Endothelial cell of umbilical vein (primary cell): Measurements from ENCODE around the gene LAMTOR5. TPM values are rescaled to one million over a fixed set of nuclear protein-coding genes. Genes with fewer than 3 reads are reported as not detected.

Experiments
- BruUV-seq: library from RNA; stranded (reverse); fragments of 400-500 nt; replicated peaks from 2 replicates; lab custom pipeline; 2021; lab: Mats Ljungman, UMichigan
- CTCF ChIA-PET: fragments of 300-600, 350-600 bp; sonication (Branson Sonifier 250); formaldehyde crosslinking; loops from one replicate; lab custom pipeline; 2021; ENCODE audit warnings: antibody characterized with exemption, inconsistent platforms; lab: Charles Lee
- POLR2A ChIA-PET: fragments of 300-600, 350-600 bp; sonication (Branson Sonifier 250); formaldehyde crosslinking; loops from one replicate; lab custom pipeline; 2021; ENCODE audit warnings: antibody characterized with exemption, inconsistent platforms; lab: Charles Lee
- DNase-seq: peaks from one replicate; pipeline ENCODE4 v3.0.0-alpha.2; 2011; ENCODE audit warnings: low read depth, low spot score
- FAIRE-seq: peaks from 2 replicates; lab custom pipeline; 2011; peaks lifted over from hg19 to GRCh38; lab: Jason Lieb, UNC
- H2AFZ ChIP-seq: 2 replicates; pipeline ENCODE4 v1.6.0; 2012; ENCODE audit warnings: low read depth, low read length, control low read depth, inconsistent platforms
- H3K27ac ChIP-seq: 2 replicates; pipeline ENCODE4 v1.5.1; 2011; ENCODE audit warnings: low read depth, mild to moderate bottlenecking, control low read depth, low read length, moderate library complexity; ENCODE audit not compliant: insufficient read depth
- H3K27me3 ChIP-seq, 2 experiments: 2 replicates each; pipeline versions ENCODE4 v1.6.0 to v1.6.1; 2011; ENCODE audit warnings: low read length in 2 of 2, mixed read lengths in 1 of 2; ENCODE audit not compliant: control insufficient read depth in 2 of 2, insufficient read depth in 2 of 2
- H3K36me3 ChIP-seq, 2 experiments: 2 replicates in 1 of 2; 3 replicates in 1 of 2; pipeline ENCODE4 v1.5.1; 2011; ENCODE audit warnings: low read length in 2 of 2, mild to moderate bottlenecking in 1 of 2, moderate library complexity in 1 of 2; ENCODE audit not compliant: control insufficient read depth in 2 of 2, insufficient read depth in 2 of 2; ENCODE audit errors: extremely low read depth in 1 of 2
- H3K4me1 ChIP-seq: 3 replicates; pipeline ENCODE4 v1.5.1; 2011; ENCODE audit warnings: mild to moderate bottlenecking, low read length; ENCODE audit not compliant: control insufficient read depth, insufficient read depth; ENCODE audit errors: extremely low read depth
- H3K4me2 ChIP-seq: 2 replicates; pipeline ENCODE4 v1.6.1; 2011; ENCODE audit warnings: low read length, control low read depth, mixed read lengths; ENCODE audit not compliant: insufficient read depth
- H3K4me3 ChIP-seq, 3 experiments: fragments of 200-600 bp in 1 of 3; sonication (generic), shearing (Covaris generic) in 1 of 3; replicated peaks in 1 of 3; 2 replicates each; pipeline ENCODE4 v1.5.1; 2011 to 2016; ENCODE audit warnings: control low read depth in 3 of 3, low read length in 3 of 3, mild to moderate bottlenecking in 2 of 3, inconsistent platforms in 1 of 3, low read depth in 1 of 3, moderate library complexity in 1 of 3; ENCODE audit not compliant: insufficient read depth in 1 of 3
- H3K79me2 ChIP-seq: 2 replicates; pipeline ENCODE4 v1.6.0; 2012; ENCODE audit warnings: low read length, inconsistent platforms; ENCODE audit not compliant: control insufficient read depth, insufficient read depth
- H3K9ac ChIP-seq: replicated peaks from 2 replicates; pipeline ENCODE3; 2011; ENCODE audit warnings: low read length, control low read depth; ENCODE audit not compliant: insufficient read depth; ENCODE audit errors: extremely low read depth
- H3K9me1 ChIP-seq: replicated peaks from 3 replicates; pipeline ENCODE4 v1.6.0; 2011; ENCODE audit warnings: mild to moderate bottlenecking, low read length; ENCODE audit not compliant: control insufficient read depth, insufficient read depth; ENCODE audit errors: extremely low read depth
- H3K9me3 ChIP-seq: replicated peaks from 2 replicates; pipeline ENCODE4 v1.5.1; 2012; ENCODE audit warnings: low read length, inconsistent platforms; ENCODE audit not compliant: control insufficient read depth, insufficient read depth
- H4K20me1 ChIP-seq: replicated peaks from 2 replicates; pipeline ENCODE3; 2011; ENCODE audit warnings: mild to moderate bottlenecking, low read length; ENCODE audit not compliant: control insufficient read depth, insufficient read depth; ENCODE audit errors: extremely low read depth
- EZH2 ChIP-seq: IDR thresholded peaks from 2 replicates; pipeline ENCODE4 v1.6.1; 2012; ENCODE audit warnings: borderline replicate concordance, low read depth, mild to moderate bottlenecking, moderate library complexity, low read length, inconsistent platforms; ENCODE audit not compliant: severe bottlenecking
- FOS ChIP-seq: IDR thresholded peaks from 2 replicates; pipeline ENCODE4 v1.6.1; 2011; ENCODE audit warnings: mild to moderate bottlenecking, low read length, moderate library complexity, borderline replicate concordance; ENCODE audit not compliant: insufficient read depth
- GATA2 ChIP-seq: IDR thresholded peaks from 2 replicates; pipeline ENCODE4 v1.7.0; 2011; ENCODE audit warnings: low read depth, mild to moderate bottlenecking, moderate library complexity, mixed read lengths, low read length; ENCODE audit not compliant: insufficient read length, insufficient read depth
- JUN ChIP-seq: IDR thresholded peaks from 2 replicates; pipeline ENCODE4 v1.6.1; 2011; ENCODE audit warnings: borderline replicate concordance, low read depth; ENCODE audit not compliant: insufficient read length, insufficient read depth
- MYC ChIP-seq: IDR thresholded peaks from one replicate; pipeline ENCODE4 v1.6.1; 2011; ENCODE audit warnings: mild to moderate bottlenecking, low read depth, low read length
- POLR2A ChIP-seq: IDR thresholded peaks from 2 replicates; pipeline ENCODE4 v1.6.1; 2012; ENCODE audit warnings: low read depth, mild to moderate bottlenecking, control low read depth, low read length
- POLR2AphosphoS5 ChIP-seq: IDR thresholded peaks from 2 replicates; pipeline ENCODE4 v1.6.1; 2012; ENCODE audit warnings: low read depth, mild to moderate bottlenecking, control low read depth, low read length, moderate library complexity; ENCODE audit not compliant: insufficient read depth
- dilution Hi-C: fragments of 300-500 bp; cut with MboI; formaldehyde crosslinking; loops from one replicate; pipeline ENCODE4 v1.15.0; 2019; ENCODE audit warnings: low sequenced_read_pairs; ENCODE audit not compliant: extremely low pct_ligation_motif_present
- intact Hi-C: fragments of 100-400 bp; cut with micrococcal nuclease; formaldehyde crosslinking; loops from one replicate; pipeline ENCODE4 v1.10.0; 2022
- polyA plus RNA-seq, 4 experiments: library from polyadenylated mRNA; depleted of rRNA in 3 of 4; stranded (reverse) in 3 of 4; unstranded in 1 of 4; fragments of >200 nt; gene quantifications; 2 replicates each; pipeline versions ENCODE4 v1.2.1 to v1.2.3, GENCODE V29; 2011 to 2012; ENCODE audit warnings: missing spikeins in 1 of 4
- total RNA-seq: library from RNA; stranded (reverse); gene quantifications from 2 replicates; pipeline ENCODE4 v1.2.3, GENCODE V29; 2021
- TF ChIP-seq, protein P1 (sequence below): IDR thresholded peaks from 2 replicates; pipeline ENCODE4 v1.6.1; 2011; ENCODE audit not compliant: insufficient read depth, insufficient read length
- TF ChIP-seq, protein P2 (sequence below), 2 donors: IDR thresholded peaks; 1 replicate in 1 of 2; 2 replicates in 1 of 2; pipeline ENCODE4 v1.5.1; 2011; ENCODE audit warnings: low read length in 2 of 2, mild to moderate bottlenecking in 2 of 2, moderate library complexity in 2 of 2, control low read depth in 1 of 2, inconsistent platforms in 1 of 2, low read depth in 1 of 2; ENCODE audit not compliant: insufficient read depth in 1 of 2; ENCODE audit errors: extremely low read depth in 1 of 2

Gene LAMTOR5
- total and polyA plus RNA-seq, 2 donors (not counting 3 experiments of a cell fraction or from before 2014, with no cell fraction given): 150 to 503 TPM

DNA sequence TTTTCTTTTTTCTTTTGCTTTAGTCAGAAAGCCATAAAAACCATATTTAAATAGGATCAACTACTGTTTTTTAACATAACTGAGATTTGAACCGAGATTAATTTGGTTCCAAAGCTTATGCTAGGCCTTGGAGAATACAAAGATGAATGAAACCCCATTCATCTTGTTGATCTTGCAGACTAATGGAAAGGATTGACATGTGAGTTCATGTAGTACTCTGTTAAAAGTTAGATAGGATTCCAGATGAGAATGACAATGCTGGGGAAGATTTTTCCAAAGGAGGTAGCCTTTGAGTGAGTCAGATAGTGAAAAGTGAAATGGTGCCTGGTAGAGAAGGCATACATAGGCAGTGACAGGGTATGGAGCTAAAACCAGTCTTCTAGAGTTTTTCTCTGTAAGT lies 45.6 kb downstream of the LAMTOR5 start:
- Histone ChIP-seq H3K9ac (no peak overlapping the region), H3K27me3 (no peaks in the 10 kb centered on the region), H3K4me1 (no peaks in the 10 kb centered on the region), H3K9me1 (no peaks in the 10 kb centered on the region), H2AFZ (no peak overlapping the region), H4K20me1 (no peaks in the 10 kb centered on the region), H3K4me2 (no peak overlapping the region), H3K27ac (no peak overlapping the region), H3K79me2 (peaks cover 32% of the 10 kb centered on the region), H3K36me3 (peaks cover 0 to 3% of the 10 kb centered on the region in 2 experiments), H3K9me3 (no peaks in the 10 kb centered on the region), H3K4me3 (no peak overlapping the region)
- ChIA-PET POLR2A (interaction anchor here (0.7 kb wide), 1 partner anchor 28 kb away, joined by 11 read pairs; no protein-coding TSS in a partner anchor), CTCF (interaction anchor here (1.5 to 1.9 kb wide), 2 partner anchors 21 to 154 kb away, joined by 4 to 5 read pairs; no protein-coding TSS in a partner anchor)
- BruUV-seq: no TSS peak
- no peak for FAIRE-seq
- intact Hi-C loops: no loop called here
- TF ChIP-seq, protein P1, sequence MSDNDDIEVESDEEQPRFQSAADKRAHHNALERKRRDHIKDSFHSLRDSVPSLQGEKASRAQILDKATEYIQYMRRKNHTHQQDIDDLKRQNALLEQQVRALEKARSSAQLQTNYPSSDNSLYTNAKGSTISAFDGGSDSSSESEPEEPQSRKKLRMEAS: no peak
- TF ChIP-seq POLR2AphosphoS5 (no peak), FOS (no peak), GATA2 (no peak), JUN (no peak), EZH2 (no peak), MYC (no peak), POLR2A (no peak)
- TF ChIP-seq, protein P2, sequence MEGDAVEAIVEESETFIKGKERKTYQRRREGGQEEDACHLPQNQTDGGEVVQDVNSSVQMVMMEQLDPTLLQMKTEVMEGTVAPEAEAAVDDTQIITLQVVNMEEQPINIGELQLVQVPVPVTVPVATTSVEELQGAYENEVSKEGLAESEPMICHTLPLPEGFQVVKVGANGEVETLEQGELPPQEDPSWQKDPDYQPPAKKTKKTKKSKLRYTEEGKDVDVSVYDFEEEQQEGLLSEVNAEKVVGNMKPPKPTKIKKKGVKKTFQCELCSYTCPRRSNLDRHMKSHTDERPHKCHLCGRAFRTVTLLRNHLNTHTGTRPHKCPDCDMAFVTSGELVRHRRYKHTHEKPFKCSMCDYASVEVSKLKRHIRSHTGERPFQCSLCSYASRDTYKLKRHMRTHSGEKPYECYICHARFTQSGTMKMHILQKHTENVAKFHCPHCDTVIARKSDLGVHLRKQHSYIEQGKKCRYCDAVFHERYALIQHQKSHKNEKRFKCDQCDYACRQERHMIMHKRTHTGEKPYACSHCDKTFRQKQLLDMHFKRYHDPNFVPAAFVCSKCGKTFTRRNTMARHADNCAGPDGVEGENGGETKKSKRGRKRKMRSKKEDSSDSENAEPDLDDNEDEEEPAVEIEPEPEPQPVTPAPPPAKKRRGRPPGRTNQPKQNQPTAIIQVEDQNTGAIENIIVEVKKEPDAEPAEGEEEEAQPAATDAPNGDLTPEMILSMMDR (IDR thresholded peaks at IDR 0.05; ENCODE audit: extremely low read depth in 1 of 2, insufficient read depth in 1 of 2, low read depth in 1 of 2, low read length in 2 of 2): no peak
- DNase-seq: no peak
- dilution Hi-C loops: no loop called here
